Measurements from ENCODE around the gene RPGRIP1.

The RPGRIP1 gene

GRCh38 chr14:21258005-21258888, 21.6 kb upstream of the RPGRIP1 start:
- H3K4me1 ChIP-seq (ENCODE audit: control insufficient read depth in 5 of 5, insufficient read depth in 5 of 5, low read length in 5 of 5): peaks cover 3 to 66% (median 59%) of the 10 kb centered on the region in 5 donors
- H3K27me3 ChIP-seq (ENCODE audit: control insufficient read depth in 5 of 5, insufficient read depth in 4 of 5, low read length in 5 of 5): no peaks in the 10 kb centered on the region
- no peaks in the 10 kb centered on the region for H3K9me3 ChIP-seq (ENCODE audit: control insufficient read depth in 5 of 5, low read length in 5 of 5)
- H3K9ac ChIP-seq (ENCODE audit: low read length in 5 of 5): no peak overlapping the region
- no peak overlapping the region for H3K4me3 ChIP-seq (ENCODE audit: low read depth in 1 of 5, low read length in 5 of 5)
- peak overlapping the region; percentile 75 for H3K27ac ChIP-seq (ENCODE audit: low read depth, low read length)
- H3K36me3 ChIP-seq (ENCODE audit: control insufficient read depth in 5 of 5, insufficient read depth in 5 of 5, low read length in 5 of 5): peaks cover 23 to 48% (median 39%) of the 10 kb centered on the region in 5 donors

GRCh38 chr14:21258889-21259787, 20.7 kb upstream of the RPGRIP1 start:
- Histone ChIP-seq H3K9ac (ENCODE audit: low read length in 5 of 5) (peak overlapping the region in 1 of 5 donors; percentile 9), H3K4me1 (ENCODE audit: control insufficient read depth in 5 of 5, insufficient read depth in 5 of 5, low read length in 5 of 5) (peaks cover 5 to 74% (median 68%) of the 10 kb centered on the region in 5 donors), H3K27ac (ENCODE audit: low read depth, low read length) (peak overlapping the region; percentile 69), H3K27me3 (ENCODE audit: control insufficient read depth in 5 of 5, insufficient read depth in 4 of 5, low read length in 5 of 5) (no peaks in the 10 kb centered on the region), H3K36me3 (ENCODE audit: control insufficient read depth in 5 of 5, insufficient read depth in 5 of 5, low read length in 5 of 5) (peaks cover 26 to 53% (median 44%) of the 10 kb centered on the region in 5 donors), H3K9me3 (ENCODE audit: control insufficient read depth in 5 of 5, low read length in 5 of 5) (no peaks in the 10 kb centered on the region), H3K4me3 (ENCODE audit: low read depth in 1 of 5, low read length in 5 of 5) (no peak overlapping the region)

GRCh38 chr14:21261824-21262223, 18.1 kb upstream of the RPGRIP1 start:
- no peaks in the 10 kb centered on the region for H3K27me3 ChIP-seq (ENCODE audit: control insufficient read depth in 5 of 5, insufficient read depth in 4 of 5, low read length in 5 of 5)
- H3K4me3 ChIP-seq (ENCODE audit: low read depth in 1 of 5, low read length in 5 of 5): no peak overlapping the region
- H3K36me3 ChIP-seq (ENCODE audit: control insufficient read depth in 5 of 5, insufficient read depth in 5 of 5, low read length in 5 of 5): peaks cover 27 to 60% (median 43%) of the 10 kb centered on the region in 5 donors
- peak overlapping the region in 1 of 5 donors; percentile 46 for H3K9ac ChIP-seq (ENCODE audit: low read length in 5 of 5)
- H3K4me1 ChIP-seq (ENCODE audit: control insufficient read depth in 5 of 5, insufficient read depth in 5 of 5, low read length in 5 of 5): peaks cover 5 to 83% (median 77%) of the 10 kb centered on the region in 5 donors
- H3K9me3 ChIP-seq (ENCODE audit: control insufficient read depth in 5 of 5, low read length in 5 of 5): no peaks in the 10 kb centered on the region
- peak overlapping the region; percentile 80 for H3K27ac ChIP-seq (ENCODE audit: low read depth, low read length)

DNA sequence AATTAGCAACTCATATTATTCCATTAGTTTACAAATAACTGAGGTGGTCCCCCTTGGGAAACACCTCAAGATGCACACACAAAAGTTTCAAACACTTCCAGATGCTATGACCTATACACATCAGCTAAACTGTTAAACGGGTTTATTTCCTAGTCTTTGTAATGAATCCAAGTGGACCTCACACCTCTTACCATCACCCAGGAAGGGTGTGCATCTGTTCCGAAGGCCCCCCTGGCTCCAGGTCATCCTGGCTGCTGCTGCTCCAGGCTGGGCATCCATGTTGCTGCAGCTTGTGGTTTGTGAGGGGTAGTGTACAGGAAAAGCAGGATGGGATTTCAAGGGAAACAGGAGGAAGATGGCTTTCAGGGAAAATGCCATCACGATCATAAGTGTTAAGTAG, 17.5 kb upstream of the RPGRIP1 start:
- Histone ChIP-seq H3K9ac (ENCODE audit: low read length in 5 of 5) (peak overlapping the region in 2 of 5 donors; percentile 2 to 46), H3K27ac (ENCODE audit: low read depth, low read length) (peak overlapping the region; percentile 80), H3K9me3 (ENCODE audit: control insufficient read depth in 5 of 5, low read length in 5 of 5) (no peaks in the 10 kb centered on the region), H3K36me3 (ENCODE audit: control insufficient read depth in 5 of 5, insufficient read depth in 5 of 5, low read length in 5 of 5) (peaks cover 27 to 57% (median 39%) of the 10 kb centered on the region in 5 donors), H3K27me3 (ENCODE audit: control insufficient read depth in 5 of 5, insufficient read depth in 4 of 5, low read length in 5 of 5) (no peaks in the 10 kb centered on the region), H3K4me1 (ENCODE audit: control insufficient read depth in 5 of 5, insufficient read depth in 5 of 5, low read length in 5 of 5) (peaks cover 5 to 83% (median 77%) of the 10 kb centered on the region in 5 donors), H3K4me3 (ENCODE audit: low read depth in 1 of 5, low read length in 5 of 5) (peak overlapping the region in 1 of 5 donors; percentile 4)

- Histone ChIP-seq H3K9me3 (ENCODE audit: control insufficient read depth in 5 of 5, low read length in 5 of 5) (no peaks in the 10 kb centered on the region), H3K4me3 (ENCODE audit: low read depth in 1 of 5, low read length in 5 of 5) (peak overlapping the region in 3 of 5 donors; percentile 11 to 22 (median 15)), H3K27me3 (ENCODE audit: control insufficient read depth in 5 of 5, insufficient read depth in 4 of 5, low read length in 5 of 5) (no peaks in the 10 kb centered on the region), H3K27ac (ENCODE audit: low read depth, low read length) (peak overlapping the region; percentile 100), H3K4me1 (ENCODE audit: control insufficient read depth in 5 of 5, insufficient read depth in 5 of 5, low read length in 5 of 5) (peaks cover 5 to 80% (median 77%) of the 10 kb centered on the region in 5 donors), H3K9ac (ENCODE audit: low read length in 5 of 5) (peak overlapping the region in 3 of 5 donors; percentile 16 to 73 (median 55)), H3K36me3 (ENCODE audit: control insufficient read depth in 5 of 5, insufficient read depth in 5 of 5, low read length in 5 of 5) (peaks cover 26 to 54% (median 36%) of the 10 kb centered on the region in 5 donors)
Measured at GRCh38 chr14:21263284-21264024, 16.4 kb upstream of the RPGRIP1 start.

GRCh38 chr14:21264025-21264801, 15.7 kb upstream of the RPGRIP1 start:
- Histone ChIP-seq H3K4me1 (ENCODE audit: control insufficient read depth in 5 of 5, insufficient read depth in 5 of 5, low read length in 5 of 5) (peaks cover 2 to 79% (median 70%) of the 10 kb centered on the region in 5 donors), H3K27me3 (ENCODE audit: control insufficient read depth in 5 of 5, insufficient read depth in 4 of 5, low read length in 5 of 5) (no peaks in the 10 kb centered on the region), H3K9ac (ENCODE audit: low read length in 5 of 5) (peak overlapping the region in 3 of 5 donors; percentile 16 to 73 (median 55)), H3K36me3 (ENCODE audit: control insufficient read depth in 5 of 5, insufficient read depth in 5 of 5, low read length in 5 of 5) (peaks cover 18 to 46% (median 32%) of the 10 kb centered on the region in 5 donors), H3K9me3 (ENCODE audit: control insufficient read depth in 5 of 5, low read length in 5 of 5) (no peaks in the 10 kb centered on the region), H3K27ac (ENCODE audit: low read depth, low read length) (peak overlapping the region; percentile 100), H3K4me3 (ENCODE audit: low read depth in 1 of 5, low read length in 5 of 5) (peak overlapping the region in 4 of 5 donors; percentile 1 to 22 (median 13))

GRCh38 chr14:21267431-21267845, 12.4 kb upstream of the RPGRIP1 start:
- H3K27ac ChIP-seq (ENCODE audit: low read depth, low read length): peak overlapping the region; percentile 100
- peaks cover 6 to 65% (median 58%) of the 10 kb centered on the region in 5 donors for H3K4me1 ChIP-seq (ENCODE audit: control insufficient read depth in 5 of 5, insufficient read depth in 5 of 5, low read length in 5 of 5)
- H3K9me3 ChIP-seq (ENCODE audit: control insufficient read depth in 5 of 5, low read length in 5 of 5): no peaks in the 10 kb centered on the region

GRCh38 chr14:21267886-21268616, 11.8 kb upstream of the RPGRIP1 start:
- Histone ChIP-seq H3K4me3 (ENCODE audit: low read depth in 1 of 5, low read length in 5 of 5) (peak overlapping the region; percentile 82 to 100 (median 100)), H3K9me3 (ENCODE audit: control insufficient read depth in 5 of 5, low read length in 5 of 5) (no peaks in the 10 kb centered on the region), H3K9ac (ENCODE audit: low read length in 5 of 5) (peak overlapping the region; percentile 95 to 100 (median 100)), H3K4me1 (ENCODE audit: control insufficient read depth in 5 of 5, insufficient read depth in 5 of 5, low read length in 5 of 5) (peaks cover 6 to 60% (median 52%) of the 10 kb centered on the region in 5 donors), H3K27ac (ENCODE audit: low read depth, low read length) (peak overlapping the region; percentile 100), H3K36me3 (ENCODE audit: control insufficient read depth in 5 of 5, insufficient read depth in 5 of 5, low read length in 5 of 5) (peaks cover 3 to 22% (median 10%) of the 10 kb centered on the region in 5 donors), H3K27me3 (ENCODE audit: control insufficient read depth in 5 of 5, insufficient read depth in 4 of 5, low read length in 5 of 5) (peaks cover 0 to 2% (median 0%) of the 10 kb centered on the region in 5 donors)

More at GRCh38 chr14:21267431-21267845, 12.4 kb upstream of the RPGRIP1 start:
- peak overlapping the region; percentile 82 to 100 (median 100) for H3K4me3 ChIP-seq (ENCODE audit: low read depth in 1 of 5, low read length in 5 of 5)
- peaks cover 0 to 2% (median 0%) of the 10 kb centered on the region in 5 donors for H3K27me3 ChIP-seq (ENCODE audit: control insufficient read depth in 5 of 5, insufficient read depth in 4 of 5, low read length in 5 of 5)
- H3K36me3 ChIP-seq (ENCODE audit: control insufficient read depth in 5 of 5, insufficient read depth in 5 of 5, low read length in 5 of 5): peaks cover 5 to 27% (median 14%) of the 10 kb centered on the region in 5 donors
- H3K9ac ChIP-seq (ENCODE audit: low read length in 5 of 5): peak overlapping the region; percentile 95 to 100 (median 100)
